GM12874 (cell line): ENCODE data around the gene NMT2.

Experiments used
- CTCF ChIP-seq: IDR thresholded peaks from 2 replicates; pipeline ENCODE4 v1.5.1; 2011; ENCODE audit warnings: low read depth, mild to moderate bottlenecking, control low read depth, low read length, moderate library complexity; ENCODE audit not compliant: insufficient read depth

The NMT2 gene

GRCh38 chr10:15131330-15131729 is 37.2 kb downstream of the NMT2 start:
- TF ChIP-seq CTCF: no peak

- TF ChIP-seq CTCF: no peak
These were observed 43.6 kb downstream of the NMT2 start for GRCh38 chr10:15124908-15125307.

- no peak for TF ChIP-seq CTCF
These were observed 44.3 kb downstream of the NMT2 start for GRCh38 chr10:15124190-15124589.

- no peak for TF ChIP-seq CTCF
These were observed 44.7 kb downstream of the NMT2 start for GRCh38 chr10:15123749-15124184.

GRCh38 chr10:15122477-15123030 is 45.9 kb downstream of the NMT2 start:
- no peak for TF ChIP-seq CTCF

GRCh38 chr10:15121707-15122106 is 46.8 kb downstream of the NMT2 start:
- TF ChIP-seq CTCF: no peak

- no peak for TF ChIP-seq CTCF
These were observed 48.0 kb downstream of the NMT2 start for GRCh38 chr10:15120523-15120922.

- no peak for TF ChIP-seq CTCF
These were observed 49.9 kb downstream of the NMT2 start for GRCh38 chr10:15118615-15119014.
